SK-N-SH (cell line): ENCODE measurements around the gene TIGD6.

Experiments used
- EP300 ChIP-seq, 2 experiments: IDR thresholded peaks; 2 replicates each; pipeline versions ENCODE4 v1.4.0 to v1.6.1; 2012; ENCODE audit warnings: borderline replicate concordance in 1 of 2, low read depth in 1 of 2, low read length in 1 of 2
- FOXM1 ChIP-seq: IDR thresholded peaks from 2 replicates; pipeline ENCODE4 v1.4.0; 2012; ENCODE audit warnings: low read depth, mild to moderate bottlenecking
- JUND ChIP-seq: IDR thresholded peaks from 2 replicates; pipeline ENCODE4 v1.4.0; 2012
- MAX ChIP-seq: IDR thresholded peaks from 2 replicates; pipeline ENCODE4 v1.4.0; 2012; ENCODE audit warnings: low read depth
- MXI1 ChIP-seq: IDR thresholded peaks from 2 replicates; pipeline ENCODE4 v1.6.1; 2012; ENCODE audit warnings: mild to moderate bottlenecking, low read depth, low read length, improper control_type of control experiment
- NRF1 ChIP-seq: IDR thresholded peaks from 2 replicates; pipeline ENCODE4 v1.6.1; 2012; ENCODE audit warnings: low read depth, mild to moderate bottlenecking, low read length
- POLR2AphosphoS5 ChIP-seq: IDR thresholded peaks from 2 replicates; pipeline ENCODE4 v1.6.1; 2012; ENCODE audit warnings: low read depth, low read length
- REST ChIP-seq: IDR thresholded peaks from 2 replicates; pipeline ENCODE4 v1.6.1; 2012; ENCODE audit warnings: mild to moderate bottlenecking, low read depth, low read length, moderate library complexity
- TAF1 ChIP-seq: IDR thresholded peaks from 2 replicates; pipeline ENCODE4 v1.6.1; 2012; ENCODE audit warnings: low read depth, mild to moderate bottlenecking, low read length, moderate library complexity, borderline replicate concordance
- USF2 ChIP-seq: fragments of 150-350 bp; IDR thresholded peaks from 2 replicates; pipeline ENCODE4 v1.6.1; 2017; ENCODE audit warnings: antibody characterized with exemption, low read length, low read depth, borderline replicate concordance
- TF ChIP-seq, protein P1 (sequence below): fragments of 200-600 bp; sonication (generic); IDR thresholded peaks from 2 replicates; pipeline ENCODE4 v1.6.1; 2017; ENCODE audit warnings: antibody characterized with exemption, mild to moderate bottlenecking, moderate library complexity
- TF ChIP-seq, protein P2 (sequence below): IDR thresholded peaks from 2 replicates; pipeline ENCODE4; 2012

- TF ChIP-seq EP300 (IDR thresholded peaks at IDR 0.05; ENCODE audit: borderline replicate concordance in 1 of 2, low read depth in 1 of 2, low read length in 1 of 2) (no peak), MAX (no peak), USF2 (no peak), FOXM1 (no peak), POLR2AphosphoS5 (no peak), NRF1 (no peak), JUND (no peak), MXI1 (no peak), REST (no peak), TAF1 (no peak)
- TF ChIP-seq, protein P1, sequence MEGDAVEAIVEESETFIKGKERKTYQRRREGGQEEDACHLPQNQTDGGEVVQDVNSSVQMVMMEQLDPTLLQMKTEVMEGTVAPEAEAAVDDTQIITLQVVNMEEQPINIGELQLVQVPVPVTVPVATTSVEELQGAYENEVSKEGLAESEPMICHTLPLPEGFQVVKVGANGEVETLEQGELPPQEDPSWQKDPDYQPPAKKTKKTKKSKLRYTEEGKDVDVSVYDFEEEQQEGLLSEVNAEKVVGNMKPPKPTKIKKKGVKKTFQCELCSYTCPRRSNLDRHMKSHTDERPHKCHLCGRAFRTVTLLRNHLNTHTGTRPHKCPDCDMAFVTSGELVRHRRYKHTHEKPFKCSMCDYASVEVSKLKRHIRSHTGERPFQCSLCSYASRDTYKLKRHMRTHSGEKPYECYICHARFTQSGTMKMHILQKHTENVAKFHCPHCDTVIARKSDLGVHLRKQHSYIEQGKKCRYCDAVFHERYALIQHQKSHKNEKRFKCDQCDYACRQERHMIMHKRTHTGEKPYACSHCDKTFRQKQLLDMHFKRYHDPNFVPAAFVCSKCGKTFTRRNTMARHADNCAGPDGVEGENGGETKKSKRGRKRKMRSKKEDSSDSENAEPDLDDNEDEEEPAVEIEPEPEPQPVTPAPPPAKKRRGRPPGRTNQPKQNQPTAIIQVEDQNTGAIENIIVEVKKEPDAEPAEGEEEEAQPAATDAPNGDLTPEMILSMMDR: peak; percentile 26; the same call in 1 of the 2 replicates
- TF ChIP-seq, protein P2, sequence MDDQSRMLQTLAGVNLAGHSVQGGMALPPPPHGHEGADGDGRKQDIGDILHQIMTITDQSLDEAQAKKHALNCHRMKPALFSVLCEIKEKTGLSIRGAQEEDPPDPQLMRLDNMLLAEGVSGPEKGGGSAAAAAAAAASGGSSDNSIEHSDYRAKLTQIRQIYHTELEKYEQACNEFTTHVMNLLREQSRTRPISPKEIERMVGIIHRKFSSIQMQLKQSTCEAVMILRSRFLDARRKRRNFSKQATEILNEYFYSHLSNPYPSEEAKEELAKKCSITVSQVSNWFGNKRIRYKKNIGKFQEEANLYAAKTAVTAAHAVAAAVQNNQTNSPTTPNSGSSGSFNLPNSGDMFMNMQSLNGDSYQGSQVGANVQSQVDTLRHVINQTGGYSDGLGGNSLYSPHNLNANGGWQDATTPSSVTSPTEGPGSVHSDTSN: no peak
Measured at GRCh38 chr5:150045549-150045948, 45.1 kb upstream of the TIGD6 start.
